ENCODE results near the gene STK24. TPM values are rescaled to one million over a fixed set of nuclear protein-coding genes. Genes with fewer than 3 reads are reported as not detected.

Gene STK24
- total and polyA plus RNA-seq, 2 donors (not counting 1 experiment from before 2014, with no cell fraction given), result 53.2 to 73.1 TPM

DNA sequence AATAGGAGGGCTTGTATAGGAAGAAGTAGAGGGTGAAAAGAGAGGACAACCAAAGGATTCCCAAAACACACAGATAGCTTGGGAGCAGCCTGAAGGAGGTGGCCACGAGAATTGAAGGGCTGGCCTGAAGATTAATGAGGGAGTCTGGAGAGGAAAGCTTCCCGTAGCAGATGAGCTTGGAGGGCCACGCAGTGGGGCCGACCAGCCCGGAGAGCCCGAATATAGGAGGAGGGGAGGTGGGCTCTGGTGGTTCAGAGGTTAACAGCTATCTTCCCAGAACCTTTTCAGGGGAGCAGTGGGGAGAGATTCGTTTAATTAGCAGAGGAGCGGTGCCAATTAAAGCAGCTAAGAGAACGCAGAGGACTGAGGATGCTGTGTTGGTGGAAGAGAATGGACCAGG, 154.9 kb downstream of the STK24 start:
- Histone ChIP-seq H3K4me2 (ENCODE audit: extremely low read depth, insufficient read depth, low read length) (no peak overlapping the region), H3K36me3 (ENCODE audit: control insufficient read depth, insufficient read depth, low read length) (peaks cover 8% of the 10 kb centered on the region), H3K79me2 (ENCODE audit: control insufficient read depth, insufficient read depth, low read length) (no peaks in the 10 kb centered on the region), H3K4me3 (replicated peaks in 1 of 4; ENCODE audit: control extremely low read depth in 1 of 4, insufficient read depth in 1 of 4, low read depth in 3 of 4, low read length in 4 of 4) (no peak overlapping the region), H4K20me1 (ENCODE audit: control insufficient read depth, extremely low read depth, insufficient read depth, low read length) (no peaks in the 10 kb centered on the region), H3K27me3 (ENCODE audit: control insufficient read depth, insufficient read depth, low read length) (no peaks in the 10 kb centered on the region), H2AFZ (ENCODE audit: low read length) (no peak overlapping the region), H3K27ac (ENCODE audit: insufficient read depth, low read length) (no peak overlapping the region), H3K9ac (ENCODE audit: insufficient read depth, low read length) (no peak overlapping the region), H3K9me3 (ENCODE audit: control insufficient read depth, insufficient read depth, low read depth, low read length) (no peaks in the 10 kb centered on the region), H3K4me1 (ENCODE audit: control insufficient read depth, extremely low read depth, insufficient read depth, low read length) (no peaks in the 10 kb centered on the region)
- no peak for DNase-seq (ENCODE audit: low read depth in 2 of 2)
- TF ChIP-seq, protein P1, sequence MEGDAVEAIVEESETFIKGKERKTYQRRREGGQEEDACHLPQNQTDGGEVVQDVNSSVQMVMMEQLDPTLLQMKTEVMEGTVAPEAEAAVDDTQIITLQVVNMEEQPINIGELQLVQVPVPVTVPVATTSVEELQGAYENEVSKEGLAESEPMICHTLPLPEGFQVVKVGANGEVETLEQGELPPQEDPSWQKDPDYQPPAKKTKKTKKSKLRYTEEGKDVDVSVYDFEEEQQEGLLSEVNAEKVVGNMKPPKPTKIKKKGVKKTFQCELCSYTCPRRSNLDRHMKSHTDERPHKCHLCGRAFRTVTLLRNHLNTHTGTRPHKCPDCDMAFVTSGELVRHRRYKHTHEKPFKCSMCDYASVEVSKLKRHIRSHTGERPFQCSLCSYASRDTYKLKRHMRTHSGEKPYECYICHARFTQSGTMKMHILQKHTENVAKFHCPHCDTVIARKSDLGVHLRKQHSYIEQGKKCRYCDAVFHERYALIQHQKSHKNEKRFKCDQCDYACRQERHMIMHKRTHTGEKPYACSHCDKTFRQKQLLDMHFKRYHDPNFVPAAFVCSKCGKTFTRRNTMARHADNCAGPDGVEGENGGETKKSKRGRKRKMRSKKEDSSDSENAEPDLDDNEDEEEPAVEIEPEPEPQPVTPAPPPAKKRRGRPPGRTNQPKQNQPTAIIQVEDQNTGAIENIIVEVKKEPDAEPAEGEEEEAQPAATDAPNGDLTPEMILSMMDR (conservative IDR thresholded peaks at IDR 0.05 in 1 of 2, IDR thresholded peaks at IDR 0.05 in 1 of 2; ENCODE audit: low read depth in 1 of 2, low read length in 2 of 2), result no peak
- no peak for TF ChIP-seq EZH2 (IDR thresholded peaks at IDR 0.05; ENCODE audit: low read length, missing control alignments)

DNA sequence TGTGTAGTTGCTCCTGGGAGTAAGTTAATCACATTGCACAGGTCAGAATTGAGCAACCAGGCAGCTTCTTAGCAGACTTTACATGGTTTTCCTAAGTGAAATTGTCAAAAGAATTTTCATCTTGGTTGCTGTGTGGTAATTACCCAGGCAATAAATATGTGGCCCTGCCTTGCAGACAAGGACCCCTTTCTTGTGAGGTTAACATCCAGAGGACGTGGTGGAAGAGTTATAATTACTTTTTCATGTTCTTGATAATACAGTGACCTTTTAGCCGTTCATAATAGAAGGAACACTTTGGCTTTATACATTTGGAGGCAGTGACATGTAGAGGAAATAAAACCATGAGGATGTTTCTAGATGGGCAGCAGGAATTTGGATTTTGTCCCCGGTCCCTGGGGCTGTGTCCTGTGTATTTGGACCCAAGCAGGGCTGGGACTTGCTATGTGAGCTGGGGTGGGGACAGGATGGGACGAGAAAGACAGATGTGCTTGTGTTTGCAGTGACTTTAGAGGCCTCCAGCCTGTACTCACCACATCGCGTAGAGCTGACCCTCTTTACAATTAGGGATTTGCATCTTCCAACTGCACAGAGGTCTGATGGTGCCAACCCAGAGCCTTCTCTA, 156.2 kb downstream of the STK24 start:
- TF ChIP-seq EZH2 (IDR thresholded peaks at IDR 0.05; ENCODE audit: low read length, missing control alignments), result no peak
- TF ChIP-seq, protein P1 (conservative IDR thresholded peaks at IDR 0.05 in 1 of 2, IDR thresholded peaks at IDR 0.05 in 1 of 2; ENCODE audit: low read depth in 1 of 2, low read length in 2 of 2), result no peak
- Histone ChIP-seq H3K9me3 (ENCODE audit: control insufficient read depth, insufficient read depth, low read depth, low read length) (no peaks in the 10 kb centered on the region), H4K20me1 (ENCODE audit: control insufficient read depth, extremely low read depth, insufficient read depth, low read length) (no peaks in the 10 kb centered on the region), H3K4me3 (replicated peaks in 1 of 4; ENCODE audit: control extremely low read depth in 1 of 4, insufficient read depth in 1 of 4, low read depth in 3 of 4, low read length in 4 of 4) (no peak overlapping the region), H3K27me3 (ENCODE audit: control insufficient read depth, insufficient read depth, low read length) (no peaks in the 10 kb centered on the region), H3K4me2 (ENCODE audit: extremely low read depth, insufficient read depth, low read length) (no peak overlapping the region), H2AFZ (ENCODE audit: low read length) (no peak overlapping the region), H3K36me3 (ENCODE audit: control insufficient read depth, insufficient read depth, low read length) (peaks cover 7% of the 10 kb centered on the region), H3K9ac (ENCODE audit: insufficient read depth, low read length) (no peak overlapping the region), H3K4me1 (ENCODE audit: control insufficient read depth, extremely low read depth, insufficient read depth, low read length) (no peaks in the 10 kb centered on the region), H3K27ac (ENCODE audit: insufficient read depth, low read length) (no peak overlapping the region), H3K79me2 (ENCODE audit: control insufficient read depth, insufficient read depth, low read length) (no peaks in the 10 kb centered on the region)
- no peak for DNase-seq (ENCODE audit: low read depth in 2 of 2)

DNA sequence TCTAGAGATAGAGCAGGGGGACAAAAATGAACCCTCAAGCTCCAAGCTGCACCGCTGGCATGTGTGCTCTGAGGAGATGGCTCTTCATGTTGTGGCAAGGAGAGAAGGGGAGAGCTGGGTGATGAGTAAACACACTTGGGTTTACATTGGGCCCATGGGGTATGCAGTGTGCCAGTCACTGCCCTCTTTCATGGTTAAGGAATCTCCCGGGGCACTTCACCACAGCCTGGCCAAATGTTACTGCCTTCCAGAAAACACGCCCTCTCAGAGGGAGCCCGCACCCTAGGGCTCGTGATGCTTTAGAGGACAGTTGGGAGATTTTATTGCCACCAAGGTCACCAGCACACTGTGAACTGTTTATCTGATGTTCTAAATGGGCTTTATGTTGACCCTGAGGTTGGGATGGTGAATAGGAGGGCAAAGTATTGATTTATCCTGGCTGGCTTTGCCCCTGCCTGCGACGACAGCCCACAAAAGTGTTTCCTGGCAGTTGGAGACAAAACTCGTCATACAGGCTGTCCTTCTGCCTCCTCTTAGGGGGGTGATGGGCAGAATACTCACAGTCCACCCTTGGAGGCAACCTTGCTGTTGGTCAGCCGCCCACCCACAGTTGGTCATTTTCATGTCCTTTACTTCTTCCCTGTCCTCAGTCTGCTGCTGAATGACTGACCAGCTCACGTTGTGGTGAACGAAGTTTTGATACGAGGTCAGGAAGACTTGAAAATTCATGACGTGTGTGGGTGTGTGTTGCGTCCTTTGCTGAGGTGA, 156.9 kb downstream of the STK24 start:
- H3K4me2 ChIP-seq (ENCODE audit: extremely low read depth, insufficient read depth, low read length), result no peak overlapping the region
- H3K4me3 ChIP-seq (replicated peaks in 1 of 4; ENCODE audit: control extremely low read depth in 1 of 4, insufficient read depth in 1 of 4, low read depth in 3 of 4, low read length in 4 of 4), result no peak overlapping the region
- no peaks in the 10 kb centered on the region for H3K9me3 ChIP-seq (ENCODE audit: control insufficient read depth, insufficient read depth, low read depth, low read length)
- no peaks in the 10 kb centered on the region for H4K20me1 ChIP-seq (ENCODE audit: control insufficient read depth, extremely low read depth, insufficient read depth, low read length)
- peak in 1 of 2 donors; percentile 16 for DNase-seq (ENCODE audit: low read depth in 2 of 2)
- peaks cover 10% of the 10 kb centered on the region for H3K36me3 ChIP-seq (ENCODE audit: control insufficient read depth, insufficient read depth, low read length)
- H3K27ac ChIP-seq (ENCODE audit: insufficient read depth, low read length), result no peak overlapping the region
- H3K9ac ChIP-seq (ENCODE audit: insufficient read depth, low read length), result no peak overlapping the region
- no peaks in the 10 kb centered on the region for H3K27me3 ChIP-seq (ENCODE audit: control insufficient read depth, insufficient read depth, low read length)
- no peak for TF ChIP-seq EZH2 (IDR thresholded peaks at IDR 0.05; ENCODE audit: low read length, missing control alignments)
- TF ChIP-seq, protein P1 (conservative IDR thresholded peaks at IDR 0.05 in 1 of 2, IDR thresholded peaks at IDR 0.05 in 1 of 2; ENCODE audit: low read depth in 1 of 2, low read length in 2 of 2), result no peak
- H3K79me2 ChIP-seq (ENCODE audit: control insufficient read depth, insufficient read depth, low read length), result no peaks in the 10 kb centered on the region
- no peaks in the 10 kb centered on the region for H3K4me1 ChIP-seq (ENCODE audit: control insufficient read depth, extremely low read depth, insufficient read depth, low read length)
- no peak overlapping the region for H2AFZ ChIP-seq (ENCODE audit: low read length)
